Osteoblast (primary cell): ENCODE results near the gene HTR1D. TPM values are rescaled to one million over a fixed set of nuclear protein-coding genes. Genes with fewer than 3 reads are reported as not detected.

ENCODE experiments used
- DNase-seq: peaks from one replicate; pipeline ENCODE4 v3.0.0; 2011; ENCODE audit warnings: low spot score, mixed read lengths; ENCODE audit not compliant: insufficient read length; ENCODE audit errors: missing footprints
- H2AFZ ChIP-seq: 2 replicates; pipeline ENCODE4 v1.6.0; 2011; ENCODE audit warnings: mild to moderate bottlenecking, low read length
- H3K27ac ChIP-seq: 2 replicates; pipeline ENCODE4 v1.5.1; 2011; ENCODE audit warnings: mild to moderate bottlenecking, low read depth, low read length, moderate library complexity
- H3K27me3 ChIP-seq: 2 replicates; pipeline ENCODE4 v1.6.0; 2012; ENCODE audit warnings: mild to moderate bottlenecking, control low read depth, inconsistent platforms, low read length, moderate library complexity; ENCODE audit not compliant: insufficient read depth
- H3K36me3 ChIP-seq: 2 replicates; pipeline ENCODE4 v1.5.1; 2011; ENCODE audit warnings: mild to moderate bottlenecking, low read length, control low read depth, moderate library complexity; ENCODE audit not compliant: insufficient read depth
- H3K4me1 ChIP-seq: 2 replicates; pipeline ENCODE4 v1.5.1; 2011; ENCODE audit warnings: mild to moderate bottlenecking, low read length, control low read depth, moderate library complexity; ENCODE audit not compliant: insufficient read depth
- H3K4me2 ChIP-seq: 2 replicates; pipeline ENCODE4 v1.6.0; 2011; ENCODE audit warnings: mild to moderate bottlenecking, low read length; ENCODE audit not compliant: insufficient read depth
- H3K4me3 ChIP-seq: fragments of 200-600 bp; sonication (generic); 3 replicates; pipeline ENCODE4 v1.5.1; 2012; ENCODE audit warnings: mild to moderate bottlenecking, low read length, inconsistent platforms; ENCODE audit not compliant: insufficient read depth
- H3K79me2 ChIP-seq: 2 replicates; pipeline ENCODE4 v1.6.0; 2012; ENCODE audit warnings: mild to moderate bottlenecking, low read length, control low read depth, inconsistent platforms; ENCODE audit not compliant: insufficient read depth
- H3K9me3 ChIP-seq: 2 replicates; pipeline ENCODE4 v1.5.1; 2011; ENCODE audit warnings: low read depth, low read length, control low read depth
- H4K20me1 ChIP-seq: 2 replicates; pipeline ENCODE4 v1.6.0; 2012; ENCODE audit warnings: mild to moderate bottlenecking, low read length, control low read depth; ENCODE audit not compliant: insufficient read depth
- CTCF ChIP-seq: IDR thresholded peaks from 2 replicates; pipeline ENCODE4 v1.5.1; 2011; ENCODE audit warnings: mild to moderate bottlenecking, low read depth, low read length, moderate library complexity; ENCODE audit errors: extremely low read depth
- total RNA-seq: library from RNA; depleted of rRNA; stranded (reverse); fragments of >200 nt; gene quantifications from 2 replicates; pipeline ENCODE4 v1.2.3, GENCODE V29; 2012

The HTR1D gene
- total RNA-seq, 1 donor = under 0.01 TPM

GRCh38 chr1:23177031-23177430 lies 40.3 kb downstream of the HTR1D start:
- Histone ChIP-seq H3K4me3 (peak overlapping the region; percentile 73), H3K9me3 (no peaks in the 10 kb centered on the region), H3K4me2 (peak overlapping the region; percentile 79), H3K79me2 (no peaks in the 10 kb centered on the region), H3K27me3 (no peaks in the 10 kb centered on the region), H4K20me1 (no peaks in the 10 kb centered on the region), H3K27ac (peak overlapping the region; percentile 82), H3K36me3 (no peaks in the 10 kb centered on the region), H2AFZ (peak overlapping the region; percentile 91), H3K4me1 (peaks cover 5% of the 10 kb centered on the region)
- no peak for DNase-seq
- TF ChIP-seq CTCF = no peak

DNA sequence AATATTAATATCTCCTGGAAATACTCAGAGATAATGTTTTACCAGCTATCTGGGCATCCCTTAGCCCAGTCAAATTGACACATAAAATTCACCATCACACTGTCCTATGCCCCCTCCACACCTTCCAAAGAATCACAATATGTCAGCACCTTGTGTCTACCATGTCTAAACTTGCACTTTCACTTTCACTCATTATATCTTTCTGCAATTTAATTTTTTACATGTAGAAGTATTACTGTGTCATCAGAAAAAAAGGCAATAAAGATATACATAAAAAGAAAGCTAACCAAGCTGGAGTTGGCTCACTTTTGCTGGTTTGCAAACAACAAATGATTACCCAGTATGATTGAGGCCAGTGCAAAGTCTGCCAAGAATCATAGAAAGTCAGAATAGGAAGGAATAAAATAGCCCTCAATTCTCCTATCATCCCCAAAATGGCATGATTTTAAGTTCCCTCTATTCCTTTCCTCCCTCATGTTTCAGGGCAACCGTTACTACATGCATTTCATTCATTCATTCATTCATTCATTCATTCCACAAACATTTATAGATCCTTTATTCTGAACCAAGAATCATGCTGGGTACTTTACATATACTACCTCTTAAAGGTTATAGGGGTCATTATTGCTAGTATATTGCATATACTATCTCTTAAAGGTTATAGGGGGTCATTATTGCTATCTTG lies 42.7 kb downstream of the HTR1D start:
- Histone ChIP-seq H3K27ac (no peak overlapping the region), H3K36me3 (no peaks in the 10 kb centered on the region), H3K4me2 (no peak overlapping the region), H3K79me2 (peaks cover 2% of the 10 kb centered on the region), H3K9me3 (no peaks in the 10 kb centered on the region), H3K4me1 (peaks cover 12% of the 10 kb centered on the region), H3K4me3 (peak overlapping the region; percentile 11), H3K27me3 (no peaks in the 10 kb centered on the region), H4K20me1 (no peaks in the 10 kb centered on the region), H2AFZ (no peak overlapping the region)
- TF ChIP-seq CTCF = no peak
- DNase-seq = no peak

- Histone ChIP-seq H3K4me3 (no peak overlapping the region), H3K27ac (no peak overlapping the region), H3K9me3 (no peaks in the 10 kb centered on the region), H3K36me3 (no peaks in the 10 kb centered on the region), H3K27me3 (no peaks in the 10 kb centered on the region), H4K20me1 (peaks cover 16% of the 10 kb centered on the region), H3K4me1 (peaks cover 23% of the 10 kb centered on the region), H3K4me2 (no peak overlapping the region), H3K79me2 (peaks cover 22% of the 10 kb centered on the region), H2AFZ (peak overlapping the region; percentile 75)
- DNase-seq = no peak
- TF ChIP-seq CTCF = no peak
Measured at GRCh38 chr1:23171181-23171755, 46.0 kb downstream of the HTR1D start.

DNA sequence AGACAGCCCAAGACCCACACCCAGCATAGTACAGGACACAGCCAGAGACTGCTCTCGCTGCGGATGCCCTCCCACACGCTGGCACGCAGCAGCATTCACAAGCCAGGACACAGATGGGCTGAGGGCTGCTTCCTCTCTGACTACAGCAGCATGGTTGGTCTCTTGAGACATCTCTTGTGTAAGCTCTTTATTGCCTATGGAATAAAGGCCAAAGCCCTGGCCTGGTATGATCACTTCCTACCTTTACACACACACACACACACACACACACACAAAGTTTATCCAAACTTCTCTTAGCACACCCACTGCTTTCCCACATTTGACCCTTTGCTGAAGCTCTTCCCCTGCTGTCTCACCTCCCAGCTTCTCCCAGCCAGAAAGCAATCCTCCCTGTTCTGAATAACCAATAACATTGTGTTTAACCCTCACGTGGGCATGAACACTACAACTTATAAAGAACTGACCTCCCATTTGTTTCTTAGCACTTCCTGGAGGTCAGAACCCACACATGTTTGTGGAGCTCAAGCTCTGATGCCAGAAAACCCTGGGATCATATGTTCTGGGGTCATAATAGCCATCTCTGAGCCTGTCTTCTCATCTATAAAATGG lies 47.5 kb downstream of the HTR1D start:
- TF ChIP-seq CTCF = no peak
- peak overlapping the region; percentile 85 for H3K27ac ChIP-seq
- H3K36me3 ChIP-seq = no peaks in the 10 kb centered on the region
- peaks cover 30% of the 10 kb centered on the region for H4K20me1 ChIP-seq
- H3K4me2 ChIP-seq = peak overlapping the region; percentile 81
- H3K9me3 ChIP-seq = no peaks in the 10 kb centered on the region
- peaks cover 29% of the 10 kb centered on the region for H3K4me1 ChIP-seq
- peak overlapping the region; percentile 66 for H2AFZ ChIP-seq
- H3K4me3 ChIP-seq = peak overlapping the region; percentile 95
- peak; percentile 98 for DNase-seq
- peaks cover 37% of the 10 kb centered on the region for H3K79me2 ChIP-seq
- H3K27me3 ChIP-seq = no peaks in the 10 kb centered on the region
